Coronary artery (tissue), 2 donors: Measurements from ENCODE around the gene TPO.
"Not testable (repeated sequence)": the region's sequence is repeated elsewhere in the genome, so short reads cannot be mapped to it uniquely, and the experiment has no call there.

Experiments
- DNase-seq: peaks from one replicate; pipeline ENCODE4 v3.0.0-alpha.2; 2017; ENCODE audit warnings: low spot score
- H3K27ac ChIP-seq, 2 donors: fragments of 200-600 bp; sonication (generic); one replicate each; pipeline ENCODE4 v1.5.1; 2016 to 2019
- H3K4me3 ChIP-seq: fragments of 200-600 bp; sonication (generic); 2 replicates; pipeline ENCODE4 v1.5.1; 2016; ENCODE audit warnings: mild to moderate bottlenecking, moderate library complexity
- TF ChIP-seq, protein P1 (sequence below): fragments of 200-600 bp; sonication (generic); IDR thresholded peaks from one replicate; pipeline ENCODE4 v1.5.1; 2019; ENCODE audit warnings: antibody characterized with exemption

TPO gene

DNA sequence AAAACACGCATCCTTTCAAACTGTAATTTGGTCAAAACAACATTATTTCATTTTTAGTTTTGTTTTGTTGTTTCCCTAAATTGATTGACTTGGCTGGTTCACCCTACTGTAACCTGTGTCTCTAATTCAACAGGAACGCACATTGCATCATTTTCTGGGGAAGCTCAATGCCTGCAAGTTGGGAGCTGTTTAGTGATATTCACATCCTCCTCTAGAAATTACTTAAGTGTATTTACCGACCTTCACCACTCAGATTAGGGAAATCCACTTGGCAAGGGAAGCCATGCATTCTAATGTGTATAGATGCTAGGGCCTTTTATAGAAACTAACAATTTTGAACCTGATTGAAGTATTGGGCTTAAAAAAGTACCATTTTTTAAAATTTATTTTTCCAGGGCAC lies 7.3 kb upstream of the TPO start:
- TF ChIP-seq, protein P1, sequence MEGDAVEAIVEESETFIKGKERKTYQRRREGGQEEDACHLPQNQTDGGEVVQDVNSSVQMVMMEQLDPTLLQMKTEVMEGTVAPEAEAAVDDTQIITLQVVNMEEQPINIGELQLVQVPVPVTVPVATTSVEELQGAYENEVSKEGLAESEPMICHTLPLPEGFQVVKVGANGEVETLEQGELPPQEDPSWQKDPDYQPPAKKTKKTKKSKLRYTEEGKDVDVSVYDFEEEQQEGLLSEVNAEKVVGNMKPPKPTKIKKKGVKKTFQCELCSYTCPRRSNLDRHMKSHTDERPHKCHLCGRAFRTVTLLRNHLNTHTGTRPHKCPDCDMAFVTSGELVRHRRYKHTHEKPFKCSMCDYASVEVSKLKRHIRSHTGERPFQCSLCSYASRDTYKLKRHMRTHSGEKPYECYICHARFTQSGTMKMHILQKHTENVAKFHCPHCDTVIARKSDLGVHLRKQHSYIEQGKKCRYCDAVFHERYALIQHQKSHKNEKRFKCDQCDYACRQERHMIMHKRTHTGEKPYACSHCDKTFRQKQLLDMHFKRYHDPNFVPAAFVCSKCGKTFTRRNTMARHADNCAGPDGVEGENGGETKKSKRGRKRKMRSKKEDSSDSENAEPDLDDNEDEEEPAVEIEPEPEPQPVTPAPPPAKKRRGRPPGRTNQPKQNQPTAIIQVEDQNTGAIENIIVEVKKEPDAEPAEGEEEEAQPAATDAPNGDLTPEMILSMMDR = no peak
- H3K27ac ChIP-seq = no peak overlapping the region
- DNase-seq = no peak
- no peak overlapping the region for H3K4me3 ChIP-seq

GRCh38 chr2:1406434-1406833 lies 6.8 kb upstream of the TPO start:
- Histone ChIP-seq H3K27ac (no peak overlapping the region), H3K4me3 (no peak overlapping the region)
- TF ChIP-seq, protein P1 = no peak
- DNase-seq = no peak

DNA sequence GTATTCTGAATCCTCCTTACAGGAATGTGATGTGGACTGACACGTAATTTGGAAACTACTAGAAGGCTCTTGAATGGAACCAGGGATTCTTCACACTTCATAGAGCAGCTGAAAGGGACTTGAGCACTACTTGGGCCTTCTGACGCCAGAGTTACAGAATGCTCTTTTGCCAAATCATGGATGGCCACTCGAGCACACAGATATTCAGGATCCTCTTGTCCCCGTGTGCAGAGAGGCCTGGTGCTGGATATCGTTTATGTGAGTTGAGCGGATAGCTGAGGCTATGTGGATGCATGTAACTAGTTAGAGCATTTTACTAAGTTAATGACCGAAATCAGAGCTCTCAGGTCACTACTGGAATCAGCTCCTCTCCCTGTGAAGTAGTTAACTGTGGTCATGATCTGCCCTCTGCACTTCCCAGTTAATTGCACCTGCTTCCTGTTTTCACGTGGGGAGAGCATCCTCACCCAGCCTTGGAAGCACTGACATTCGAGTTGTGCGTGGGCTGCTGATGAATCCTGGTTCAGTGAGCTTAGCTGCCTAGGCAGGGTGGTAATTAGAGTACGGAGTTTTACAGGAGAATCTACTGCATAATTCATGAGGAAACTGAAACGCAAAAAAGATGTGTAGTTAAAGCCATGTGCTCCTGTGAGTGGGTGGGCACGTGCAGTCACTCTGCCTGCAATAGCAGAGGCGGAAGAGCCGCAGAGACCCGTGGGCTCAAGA lies 5.2 kb upstream of the TPO start:
- Histone ChIP-seq H3K4me3 (no peak overlapping the region), H3K27ac (no peak overlapping the region)
- TF ChIP-seq, protein P1 = no peak
- no peak for DNase-seq

DNA sequence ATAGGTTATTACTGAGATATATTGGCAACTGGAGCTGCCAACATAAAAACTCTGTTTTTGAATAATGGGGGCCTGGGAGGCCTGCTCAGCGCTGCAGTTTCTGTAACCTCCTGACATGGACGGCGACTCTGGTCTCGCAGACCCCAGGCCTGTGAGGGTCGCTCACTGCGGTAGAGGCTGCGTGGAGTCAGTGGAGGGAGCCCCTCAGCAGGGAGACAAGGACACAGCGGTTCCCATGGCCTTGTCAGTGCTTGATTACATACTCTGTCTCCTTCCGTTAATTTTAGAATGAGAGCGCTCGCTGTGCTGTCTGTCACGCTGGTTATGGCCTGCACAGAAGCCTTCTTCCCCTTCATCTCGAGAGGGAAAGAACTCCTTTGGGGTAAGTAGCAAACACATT lies 858 bp downstream of the TPO start:
- no peak for DNase-seq
- no peak overlapping the region for H3K4me3 ChIP-seq
- TF ChIP-seq, protein P1 = no peak
- H3K27ac ChIP-seq = no peak overlapping the region

GRCh38 chr2:1414901-1415300 lies 1.6 kb downstream of the TPO start:
- H3K27ac ChIP-seq, H3K4me3 ChIP-seq, DNase-seq: not testable (repeated sequence)

GRCh38 chr2:1415501-1415900 lies 2.2 kb downstream of the TPO start:
- TF ChIP-seq, protein P1 = no peak
- Histone ChIP-seq H3K27ac (no peak overlapping the region), H3K4me3 (no peak overlapping the region)
- DNase-seq = peak; percentile 43

- no peak for DNase-seq
- TF ChIP-seq, protein P1 = no peak
- H3K27ac ChIP-seq = no peak overlapping the region
- no peak overlapping the region for H3K4me3 ChIP-seq
Observed at GRCh38 chr2:1418566-1418965, 5.3 kb downstream of the TPO start.
